Stomach (tissue), 4 donors: ENCODE results near the gene PCBP3.

ENCODE experiments used
- CTCF ChIP-seq, 7 experiments: fragments of 450-650 bp in 4 of 7; fragments of 200-600 bp in 3 of 7; sonication (generic) in 3 of 7; IDR thresholded peaks; one replicate each; pipeline ENCODE4 v1.5.1; 2016 to 2019; ENCODE audit warnings: antibody characterized with exemption in 7 of 7, control low read depth in 2 of 7, mild to moderate bottlenecking in 1 of 7
- POLR2A ChIP-seq, 4 donors: fragments of 450-650 bp; IDR thresholded peaks; one replicate each; pipeline ENCODE4 v1.6.1; 2016; ENCODE audit warnings: antibody characterized with exemption in 4 of 4, control low read depth in 2 of 4, mild to moderate bottlenecking in 1 of 4, moderate library complexity in 1 of 4

GRCh38 chr21:45927851-45928850, 284.6 kb downstream of the PCBP3 start:
- TF ChIP-seq CTCF (IDR thresholded peaks at IDR 0.05) (no peak), POLR2A (IDR thresholded peaks at IDR 0.05) (no peak)
